HG02610 (cell line): Measurements from ENCODE around the gene SPATA3.

Experiments
- ATAC-seq: cut with Tn5 transposase; IDR thresholded peaks from one replicate; pipeline ENCODE4 v1.9.1; 2021; ENCODE audit warnings: mild to moderate bottlenecking, moderate library complexity; ENCODE audit not compliant: unreplicated experiment

SPATA3 gene

DNA sequence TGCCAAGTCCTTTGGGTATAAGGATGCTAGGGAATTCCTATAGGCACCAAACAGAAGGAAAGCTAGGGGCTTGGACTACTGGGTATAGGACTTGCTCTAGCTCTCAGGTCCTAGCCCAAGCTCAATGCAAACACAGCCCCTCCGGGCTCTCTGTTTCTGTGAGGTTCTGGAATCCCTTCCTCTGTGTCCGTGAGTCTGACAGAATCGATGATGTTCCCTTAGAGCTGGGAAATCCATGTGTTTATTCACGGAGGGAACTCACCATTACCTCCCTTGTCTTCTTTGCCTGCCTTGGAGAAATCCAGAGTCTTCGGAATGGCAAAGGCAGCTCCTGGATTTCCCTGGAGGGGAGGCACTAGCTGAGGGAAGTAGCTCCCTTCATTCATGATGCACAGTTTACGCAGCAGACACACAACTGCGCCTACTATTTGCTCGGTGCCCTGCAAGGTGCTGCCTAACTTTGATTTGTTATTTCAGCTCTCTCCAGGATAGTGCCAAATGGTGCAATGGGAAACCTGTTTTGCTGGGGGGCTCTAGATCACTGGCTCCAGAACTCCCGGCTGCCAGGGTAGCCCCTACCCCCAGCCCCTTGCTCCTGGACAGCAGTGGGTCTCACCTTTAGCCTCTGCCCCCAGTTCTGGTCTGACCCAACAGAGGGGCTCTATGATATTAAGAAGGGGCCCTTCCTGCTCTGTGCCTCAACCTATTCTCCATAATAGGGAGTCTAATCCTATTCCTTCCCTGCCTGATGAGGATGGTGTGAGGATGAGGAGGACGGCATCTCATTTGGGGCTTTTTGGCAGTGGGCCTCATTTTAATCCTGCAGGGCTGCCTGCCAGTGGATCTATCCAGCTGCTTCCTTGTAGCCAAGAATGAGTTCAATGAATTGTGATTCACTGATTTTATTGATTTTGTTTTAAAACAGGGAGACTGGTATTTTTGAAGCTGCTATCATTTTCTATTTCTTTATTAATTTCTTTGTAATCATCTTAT, 52.3 kb downstream of the SPATA3 start:
- no peak for ATAC-seq

DNA sequence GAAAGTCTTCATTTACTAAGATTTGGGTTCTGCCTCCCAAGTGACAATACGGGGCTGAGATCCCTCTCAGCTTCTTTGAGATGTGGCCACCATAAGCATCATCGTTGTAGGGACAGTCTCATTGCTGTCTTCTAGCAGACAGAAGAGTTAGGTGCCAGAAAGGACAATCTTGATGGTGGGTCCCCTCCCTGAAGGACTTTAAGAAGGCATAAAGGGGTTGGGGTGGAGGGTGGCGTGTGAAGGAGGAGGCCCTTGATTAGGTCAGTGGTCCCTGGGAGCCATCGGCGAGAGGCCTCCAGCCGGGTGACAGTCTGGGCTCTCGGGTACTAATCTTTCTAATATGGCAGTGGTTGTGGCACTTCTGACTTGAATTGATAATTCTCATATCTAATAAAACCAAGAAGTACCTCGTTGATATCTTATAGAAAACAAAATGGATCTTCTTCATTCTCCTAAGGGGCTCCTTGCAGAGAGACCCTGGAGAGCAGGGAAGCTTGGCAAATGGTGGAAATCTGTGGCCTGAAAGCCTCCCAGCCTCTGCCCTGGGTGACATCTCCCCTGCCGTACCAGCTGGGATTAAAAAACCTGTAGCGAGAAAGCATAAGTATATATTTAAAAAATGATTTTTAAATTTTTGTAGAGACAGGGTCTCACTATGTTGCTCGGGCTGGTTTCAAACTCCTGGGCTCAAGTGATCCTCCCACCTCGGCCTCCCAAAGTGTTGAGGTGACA, 53.5 kb downstream of the SPATA3 start:
- no peak for ATAC-seq

DNA sequence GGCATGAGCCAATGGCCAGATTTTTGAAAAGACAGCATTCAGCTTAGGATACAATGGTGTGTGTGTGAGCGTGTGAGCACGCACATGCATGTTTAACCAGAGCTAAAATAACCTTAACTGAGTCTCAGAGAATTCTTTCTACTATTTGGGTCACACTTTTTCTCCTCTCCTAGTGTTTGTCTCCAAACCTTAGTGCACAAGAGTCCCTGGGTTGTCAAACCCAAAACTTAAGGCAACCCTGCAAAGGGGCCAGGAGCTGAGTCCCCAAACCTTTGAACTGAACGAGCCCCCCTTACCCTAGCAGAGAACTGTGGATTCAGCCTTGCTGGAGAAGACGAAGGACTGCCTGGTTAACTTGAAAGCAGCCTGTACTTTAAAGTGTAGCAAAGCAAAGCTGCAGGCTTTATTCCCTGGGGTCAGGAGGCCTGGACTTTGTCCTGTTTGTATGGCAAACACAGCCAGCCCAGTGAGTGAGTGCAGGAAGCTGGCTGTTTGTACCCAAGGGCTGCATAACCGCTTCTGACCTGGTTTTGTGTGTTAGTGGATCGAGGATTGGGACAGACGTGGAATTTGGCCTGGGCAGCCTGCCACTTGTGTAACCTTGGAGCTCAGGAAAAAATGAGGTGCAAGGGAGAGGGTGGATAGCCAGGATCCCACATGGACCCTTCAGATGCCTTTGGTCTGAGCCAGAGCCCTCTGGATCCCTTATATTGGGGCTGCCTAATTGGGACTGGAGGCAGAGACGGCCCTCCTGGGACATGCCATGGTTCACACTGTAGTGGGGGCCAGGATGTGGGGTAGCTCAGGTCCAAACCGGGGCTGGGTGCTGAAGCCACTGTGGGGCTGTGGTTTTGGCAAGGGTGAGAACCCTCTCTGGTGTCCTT, 54.3 kb downstream of the SPATA3 start:
- no peak for ATAC-seq

DNA sequence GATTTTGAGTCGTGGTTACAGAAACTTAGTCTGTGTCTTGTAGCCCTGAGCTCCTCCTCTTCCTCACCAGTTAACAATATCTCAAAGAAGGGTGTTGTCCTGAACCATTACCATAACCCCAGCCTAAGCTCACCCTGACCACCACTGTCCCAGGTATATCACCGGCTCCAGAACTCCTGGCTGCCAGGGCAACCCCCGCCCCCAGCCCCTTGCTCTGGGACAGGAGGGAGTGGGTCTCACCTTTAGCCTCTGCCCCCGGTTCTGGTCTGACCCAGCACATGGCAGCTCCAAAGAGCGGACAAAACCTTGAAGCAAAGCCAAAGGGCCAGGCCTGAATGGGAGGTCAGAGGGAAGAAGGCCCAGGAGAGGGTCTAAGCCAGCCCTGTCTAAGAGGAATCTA, 55.2 kb downstream of the SPATA3 start:
- no peak for ATAC-seq

GRCh38 chr2:231052494-231053451, 56.9 kb downstream of the SPATA3 start:
- ATAC-seq: peak; percentile 77

DNA sequence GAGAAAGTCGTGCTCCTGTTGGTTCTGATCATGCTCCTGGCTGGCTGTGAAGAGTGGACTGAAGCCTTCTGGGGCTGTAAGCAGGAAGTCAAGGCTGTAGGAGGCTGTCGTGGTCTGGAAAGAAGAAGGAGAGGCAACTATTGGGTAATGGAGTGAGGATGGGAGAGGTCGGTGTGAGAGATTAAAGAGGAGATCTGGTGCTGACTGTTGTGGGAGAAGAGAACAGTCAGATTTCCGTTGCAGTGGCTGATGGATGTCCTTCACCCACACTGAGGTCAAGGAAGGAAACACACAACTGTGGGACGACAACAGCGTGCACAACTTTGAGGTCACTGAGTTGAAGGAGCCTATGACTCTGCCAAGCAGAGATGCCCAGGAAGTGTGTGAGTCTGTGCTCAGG, 57.9 kb downstream of the SPATA3 start:
- no peak for ATAC-seq

DNA sequence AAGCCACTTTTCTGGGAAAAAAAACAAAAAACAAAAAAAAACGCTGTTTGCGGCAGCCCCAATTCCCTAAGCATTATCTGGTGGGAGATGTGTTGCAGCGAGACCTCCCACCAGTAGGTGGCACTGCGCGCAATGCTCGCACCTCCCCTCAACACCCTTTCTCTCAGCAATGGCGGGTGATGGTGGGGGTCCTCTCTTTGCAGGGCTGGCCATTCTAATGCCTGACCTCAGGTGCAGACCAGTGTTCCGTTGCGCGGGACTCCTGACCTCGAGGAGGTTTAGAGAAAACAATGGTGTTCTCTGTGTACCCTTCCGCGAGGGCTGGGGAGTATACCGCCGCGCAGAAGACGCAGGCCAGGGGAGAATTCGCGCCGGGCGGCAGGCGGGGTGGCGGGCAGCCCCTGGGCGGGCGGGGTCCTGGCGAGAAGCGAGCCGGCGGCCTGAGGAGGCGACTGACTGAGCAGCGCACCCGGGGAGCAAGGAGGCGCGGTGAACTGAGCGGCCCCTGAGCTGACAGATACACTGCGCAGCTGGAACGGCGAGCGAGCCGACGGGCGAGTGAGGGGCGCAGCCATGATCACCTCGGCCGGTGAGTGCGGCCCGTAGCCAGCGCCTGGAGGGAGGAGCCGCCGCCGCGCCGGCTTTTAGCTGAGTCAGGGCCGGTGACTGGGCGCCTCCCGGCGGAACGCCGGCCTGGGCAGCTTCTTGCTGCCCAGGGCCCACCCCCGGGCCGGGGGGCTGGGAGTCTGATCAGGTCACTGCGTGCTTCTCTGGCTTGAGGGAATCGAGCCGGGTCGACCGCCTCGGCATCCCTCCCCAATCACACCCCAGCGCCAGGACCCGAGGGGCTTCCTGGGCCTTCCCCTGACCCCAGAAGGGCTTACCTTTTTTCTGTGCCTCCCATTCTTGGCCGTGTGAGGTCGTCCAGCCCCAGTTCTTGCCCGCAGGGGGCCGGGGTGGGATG, 60.8 kb downstream of the SPATA3 start, which contains the start of gene PSMD1:
Gene PSMD1 (plus strand): TSS at position 415 of the 964 bp plus-strand sequence. CDS start 159 bp downstream, at position 574.
- peak; percentile 61 for ATAC-seq

DNA sequence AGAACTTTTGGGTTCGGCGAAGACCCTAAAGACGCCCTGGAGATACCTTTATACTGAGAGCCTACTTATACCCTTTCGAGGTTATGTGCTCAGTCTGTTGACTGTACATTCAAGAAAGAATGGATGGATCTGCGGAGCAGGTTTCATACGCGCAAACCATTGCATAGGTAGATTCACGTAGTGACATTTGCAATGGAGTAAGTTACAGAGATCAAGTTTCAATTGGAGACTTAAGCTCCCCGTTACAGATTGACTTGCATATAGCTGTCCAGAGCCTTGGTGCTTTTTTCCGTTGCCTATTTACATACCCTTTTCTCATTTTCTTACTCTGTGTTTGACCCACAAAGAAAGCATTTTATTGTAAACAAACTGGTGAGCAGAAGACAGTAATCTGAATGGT, 61.7 kb downstream of the SPATA3 start:
- no peak for ATAC-seq
